Glomerular endothelial cell (primary cell): ENCODE measurements around the gene TMEFF1. TPM values are rescaled to one million over a fixed set of nuclear protein-coding genes. Genes with fewer than 3 reads are reported as not detected.

ENCODE experiments used
- DNase-seq: peaks from one replicate; pipeline ENCODE4 v3.0.0-alpha.2; 2011; ENCODE audit warnings: low read depth, low spot score; ENCODE audit errors: extremely low read depth
- total RNA-seq: library from RNA; depleted of rRNA; stranded (reverse); fragments of >200 nt; gene quantifications from 2 replicates; pipeline ENCODE4 v1.2.3, GENCODE V29; 2015

The TMEFF1 gene
- total RNA-seq, 1 donor from 2014 or later, result 35.1 TPM

GRCh38 chr9:100445903-100446549, 26.9 kb upstream of the TMEFF1 start:
- DNase-seq, result no peak

GRCh38 chr9:100447041-100447440, 25.9 kb upstream of the TMEFF1 start:
- DNase-seq, result no peak

- DNase-seq, result no peak
Observed at GRCh38 chr9:100448266-100448665, 24.7 kb upstream of the TMEFF1 start.

- no peak for DNase-seq
Observed at GRCh38 chr9:100449420-100449819, 23.5 kb upstream of the TMEFF1 start.

- DNase-seq, result no peak
Observed at GRCh38 chr9:100452894-100453293, 20.1 kb upstream of the TMEFF1 start.

- no peak for DNase-seq
Observed at GRCh38 chr9:100455470-100455869, 17.5 kb upstream of the TMEFF1 start.

- DNase-seq, result no peak
Observed at GRCh38 chr9:100457517-100457916, 15.4 kb upstream of the TMEFF1 start.

- DNase-seq, result no peak
Observed at GRCh38 chr9:100459963-100460362, 13.0 kb upstream of the TMEFF1 start.

GRCh38 chr9:100465274-100465673, 7.7 kb upstream of the TMEFF1 start:
- DNase-seq, result no peak

- no peak for DNase-seq
Observed at GRCh38 chr9:100465761-100466160, 7.2 kb upstream of the TMEFF1 start.

GRCh38 chr9:100466171-100466828, 6.6 kb upstream of the TMEFF1 start:
- DNase-seq, result no peak

- no peak for DNase-seq
Observed at GRCh38 chr9:100466829-100467221, 6.1 kb upstream of the TMEFF1 start.

GRCh38 chr9:100468041-100468440, 4.9 kb upstream of the TMEFF1 start:
- no peak for DNase-seq

GRCh38 chr9:100472268-100472667, 681 bp upstream of the TMEFF1 start:
- no peak for DNase-seq

GRCh38 chr9:100473276-100474081, 530 bp downstream of the TMEFF1 start:
- no peak for DNase-seq

GRCh38 chr9:100474082-100474923, 1.4 kb downstream of the TMEFF1 start:
- DNase-seq, result no peak

GRCh38 chr9:100474924-100475276, 2.0 kb downstream of the TMEFF1 start:
- no peak for DNase-seq

GRCh38 chr9:100477241-100477640, 4.3 kb downstream of the TMEFF1 start:
- no peak for DNase-seq

- DNase-seq, result no peak
Observed at GRCh38 chr9:100478192-100478591, 5.2 kb downstream of the TMEFF1 start.

GRCh38 chr9:100479820-100480219, 6.9 kb downstream of the TMEFF1 start:
- DNase-seq, result no peak

- DNase-seq, result no peak
Observed at GRCh38 chr9:100485196-100485595, 12.2 kb downstream of the TMEFF1 start.
